NCI-H2196 treated with DMSO at 0.1 percent for 48 hours (cell line): ENCODE measurements around the gene ACER2.
"Not testable (repeated sequence)": the region's sequence is repeated elsewhere in the genome, so short reads cannot be mapped to it uniquely, and the experiment has no call there.

Experiments used
- DNase-seq: peaks from one replicate; lab custom pipeline; 2025; ENCODE audit not compliant: unreplicated experiment; lab: John Stamatoyannopoulos, UW

The ACER2 gene

DNA sequence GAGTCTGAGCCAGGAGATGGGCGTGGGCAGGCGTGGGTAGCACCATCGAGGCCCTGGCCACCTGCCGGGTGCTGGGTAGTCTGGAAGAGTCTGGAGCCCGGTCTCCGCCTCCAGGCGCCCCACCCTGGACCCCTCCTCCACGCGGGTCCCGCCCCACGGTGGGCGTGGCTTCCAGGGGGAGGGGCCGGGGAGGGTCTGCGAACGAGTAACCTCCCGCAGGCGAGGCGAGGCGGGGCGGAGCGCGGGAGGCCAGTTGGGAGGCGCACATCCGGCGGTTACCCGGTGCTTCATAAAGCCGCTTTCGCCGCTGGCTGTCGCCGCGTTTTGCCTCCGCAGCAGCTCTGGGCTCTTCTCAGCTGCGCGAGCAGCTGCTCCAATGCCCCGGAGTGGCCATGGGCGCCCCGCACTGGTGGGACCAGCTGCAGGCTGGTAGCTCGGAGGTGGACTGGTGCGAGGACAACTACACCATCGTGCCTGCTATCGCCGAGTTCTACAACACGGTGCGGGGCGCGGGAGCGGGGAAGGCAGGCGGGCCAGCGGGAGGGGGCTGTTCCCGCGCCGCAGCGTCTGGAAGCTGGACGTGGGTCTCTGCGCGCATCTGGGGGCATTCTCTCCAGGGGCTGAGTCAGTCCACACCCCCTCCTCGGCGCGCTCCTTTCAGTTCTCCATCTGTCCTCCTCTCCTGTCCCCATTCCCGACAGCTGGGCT, at the start of gene ACER2:
ACER2 (plus strand) TSS at position 317 of the 708 bp plus-strand sequence; CDS start at position 393, 76 bp downstream.
- peak; percentile 78 for DNase-seq

DNA sequence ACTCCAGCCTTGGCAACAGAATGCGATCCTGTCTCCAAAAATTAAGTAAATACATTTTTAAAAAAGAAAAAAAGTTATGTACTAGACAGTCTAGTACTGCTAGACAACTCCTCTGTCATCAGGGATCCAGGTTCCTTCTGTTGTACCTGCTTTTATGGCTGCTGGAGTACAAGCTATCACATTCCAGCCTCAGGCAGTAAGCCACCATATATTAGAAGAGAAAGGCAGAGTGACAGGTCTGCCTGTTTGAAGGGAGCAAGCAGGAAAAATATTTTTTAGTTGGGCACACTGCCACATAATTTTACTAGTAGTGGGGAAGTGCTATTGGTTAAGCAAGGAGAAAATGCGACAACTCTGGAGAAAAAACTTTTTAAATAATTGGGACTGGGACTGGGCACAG, 39.7 kb upstream of the ACER2 start:
- no peak for DNase-seq

DNA sequence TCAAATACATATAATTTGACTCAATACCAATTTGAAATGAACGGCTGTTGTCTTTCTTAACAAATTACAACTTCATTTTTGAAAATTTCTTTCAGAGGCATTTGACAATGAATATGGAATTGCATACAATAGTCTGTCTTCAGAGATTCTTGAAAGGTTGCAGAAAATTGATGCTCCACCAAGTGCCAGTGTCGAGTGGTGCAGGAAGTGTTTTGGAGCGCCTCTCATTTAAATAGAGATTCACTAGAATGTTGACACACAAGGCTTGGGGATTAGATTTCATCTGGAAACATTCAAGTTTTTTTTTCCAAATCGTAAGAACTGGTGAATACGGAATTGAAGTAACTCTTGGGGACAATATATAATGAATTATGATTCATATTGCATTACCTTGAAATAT, 36.9 kb upstream of the ACER2 start:
- no peak for DNase-seq

DNA sequence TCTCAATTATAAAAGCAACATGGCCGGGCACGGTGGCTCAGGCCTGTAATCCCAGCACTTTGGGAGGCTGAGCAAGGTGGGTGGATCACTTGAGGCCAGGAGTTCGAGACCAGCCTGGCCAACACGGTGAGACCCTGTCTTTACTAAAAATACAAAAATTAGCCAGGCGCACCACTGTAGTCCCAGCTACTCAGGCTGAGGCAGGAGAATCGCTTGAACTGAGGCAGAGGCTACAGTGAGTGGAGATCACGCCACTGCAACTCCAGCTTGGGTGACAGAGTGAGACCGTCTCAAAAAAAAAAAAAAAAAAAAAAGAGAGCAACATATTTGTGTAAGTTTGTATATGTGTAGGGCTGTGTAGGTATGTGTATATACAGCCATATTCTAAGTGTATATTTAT, 36.2 kb upstream of the ACER2 start:
- DNase-seq = no peak

DNA sequence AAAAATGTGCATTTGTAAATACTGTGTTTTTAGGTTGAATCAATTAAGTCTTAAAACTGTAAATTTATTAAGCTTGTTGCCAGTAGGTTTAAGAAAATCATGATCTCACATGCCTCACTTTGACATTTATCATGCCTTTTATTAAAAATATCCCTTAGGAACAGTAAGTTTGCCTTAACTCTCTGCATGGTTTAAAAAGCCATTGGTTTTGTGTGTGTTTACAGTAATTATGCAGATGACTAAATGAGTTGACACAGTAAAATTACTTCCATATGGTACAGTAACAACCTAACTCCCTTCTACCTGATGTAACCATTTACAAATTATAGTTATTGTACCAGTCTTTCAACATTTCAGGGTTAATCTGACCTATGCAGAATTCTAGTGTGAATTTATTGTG, 35.3 kb upstream of the ACER2 start:
- DNase-seq = no peak

DNA sequence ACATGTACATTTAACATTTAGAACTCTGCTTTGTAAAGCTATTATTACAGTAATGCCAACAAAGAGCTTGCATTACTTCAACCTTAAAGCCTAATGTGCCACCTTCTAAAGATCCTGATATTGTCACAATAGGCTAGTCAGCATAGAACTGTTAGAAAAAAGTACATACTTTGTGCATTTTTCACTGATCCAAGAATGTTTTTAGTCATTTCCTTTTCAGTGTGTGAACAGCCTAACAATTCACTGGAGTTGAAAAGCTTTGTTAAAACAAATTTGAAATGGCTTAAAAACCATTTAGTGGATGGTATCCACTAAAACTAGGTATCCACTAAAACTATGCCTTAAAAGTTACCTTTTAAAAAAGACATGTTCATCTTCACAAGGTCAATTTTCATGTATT, 33.3 kb upstream of the ACER2 start:
- DNase-seq = no peak

DNA sequence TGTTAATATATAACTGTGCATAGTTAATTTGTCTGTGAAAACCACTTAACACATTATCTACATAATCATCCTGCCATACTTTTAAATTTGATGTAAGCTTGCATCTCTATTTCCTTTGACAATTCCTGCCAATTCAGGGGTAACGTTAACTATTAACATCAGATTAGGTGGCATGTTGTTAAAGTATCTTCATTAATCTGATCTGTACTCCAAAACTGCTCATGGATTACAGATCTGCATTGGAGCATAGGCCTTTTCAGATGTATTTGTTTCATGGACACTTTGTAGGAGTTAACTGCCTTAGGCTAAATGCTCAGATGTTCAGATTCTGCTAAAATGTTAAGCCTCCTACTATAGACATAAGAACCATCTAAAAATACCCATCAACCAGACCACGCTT, 31.9 kb upstream of the ACER2 start:
- DNase-seq = no peak

DNA sequence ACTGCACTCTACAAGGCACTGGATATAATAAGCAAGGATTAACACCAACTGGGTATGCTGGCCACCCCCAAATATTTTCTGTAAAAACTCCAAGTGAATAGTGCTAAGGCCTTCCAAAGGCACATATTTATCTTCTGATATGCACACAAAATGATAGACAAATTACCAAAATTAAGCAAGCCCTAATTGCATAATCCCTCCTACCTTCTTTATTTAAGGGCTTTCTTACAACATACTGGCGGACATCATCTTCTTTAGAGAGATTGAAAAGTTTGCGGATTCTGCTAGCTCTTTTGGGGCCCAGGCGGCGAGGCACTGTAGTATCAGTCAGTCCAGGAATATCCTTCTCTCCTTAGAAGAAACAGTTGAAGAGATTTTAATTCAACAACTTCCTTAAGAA, 30.6 kb upstream of the ACER2 start:
- DNase-seq = no peak

DNA sequence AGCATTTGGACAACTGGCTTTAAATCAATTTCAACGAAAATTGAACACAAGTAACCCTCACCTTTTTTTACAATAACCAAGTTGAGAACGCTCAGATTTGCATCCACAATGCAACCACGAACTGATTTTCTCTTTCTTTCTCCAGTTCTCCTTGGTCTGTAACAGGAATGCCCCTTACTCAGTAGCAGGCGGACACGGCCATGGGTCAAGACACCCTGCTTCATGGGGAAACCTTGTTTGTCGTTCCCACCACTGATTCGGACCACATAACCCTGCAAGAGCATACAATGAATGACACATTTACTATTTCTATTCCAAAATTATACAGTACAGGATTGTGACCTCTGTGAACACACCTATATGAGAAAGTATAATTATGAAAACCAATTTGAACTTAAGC, 30.2 kb upstream of the ACER2 start:
- DNase-seq = no peak

DNA sequence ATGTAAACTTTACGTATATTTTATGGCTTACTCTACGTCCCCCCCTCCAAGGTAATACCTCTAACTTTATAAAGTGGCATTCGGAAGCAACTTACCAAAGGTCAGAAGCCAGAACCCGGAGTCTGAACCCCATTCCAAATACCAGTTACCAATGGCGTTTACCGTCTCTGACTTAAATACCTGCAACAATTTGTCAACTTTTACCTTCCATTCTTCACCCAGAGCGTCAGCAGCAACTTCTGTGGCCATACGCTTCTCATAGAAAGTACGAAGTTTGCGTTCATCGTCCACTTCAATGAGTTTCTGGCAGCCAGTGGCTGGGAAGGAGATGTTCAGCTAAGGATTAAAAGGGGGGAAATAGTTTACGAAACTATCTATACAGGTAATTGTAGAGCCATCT, 29.5 kb upstream of the ACER2 start:
- no peak for DNase-seq

DNA sequence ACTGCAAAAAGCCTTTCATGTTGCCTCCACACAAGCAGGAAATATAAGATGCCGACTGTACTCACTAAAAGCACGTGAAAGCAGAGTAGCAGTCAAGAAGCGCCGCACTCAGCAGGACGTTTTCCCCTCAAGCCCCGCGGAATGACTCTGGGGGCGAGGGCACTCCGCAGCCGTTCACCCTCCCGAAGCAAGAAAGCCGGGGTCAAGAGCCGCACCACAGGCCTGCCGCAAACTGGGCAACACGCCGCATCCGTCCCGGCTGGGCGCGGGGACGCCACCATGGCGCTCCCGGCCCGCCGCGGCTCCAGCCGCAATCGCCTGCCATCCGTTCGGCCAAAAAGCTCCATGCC, 29.1 kb upstream of the ACER2 start:
- no peak for DNase-seq

DNA sequence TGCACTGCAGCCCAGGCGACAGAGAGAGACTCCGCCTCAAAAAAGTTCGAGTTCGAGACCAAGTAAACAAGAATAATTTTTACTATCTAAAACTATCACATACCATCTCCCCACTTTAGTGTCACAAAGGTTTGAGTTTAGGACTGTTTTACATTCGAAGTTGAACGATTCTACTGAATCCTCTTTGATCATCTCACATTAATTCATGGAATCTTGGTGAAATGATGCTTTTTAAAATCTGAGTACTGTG, 28.1 kb upstream of the ACER2 start:
- no peak for DNase-seq

DNA sequence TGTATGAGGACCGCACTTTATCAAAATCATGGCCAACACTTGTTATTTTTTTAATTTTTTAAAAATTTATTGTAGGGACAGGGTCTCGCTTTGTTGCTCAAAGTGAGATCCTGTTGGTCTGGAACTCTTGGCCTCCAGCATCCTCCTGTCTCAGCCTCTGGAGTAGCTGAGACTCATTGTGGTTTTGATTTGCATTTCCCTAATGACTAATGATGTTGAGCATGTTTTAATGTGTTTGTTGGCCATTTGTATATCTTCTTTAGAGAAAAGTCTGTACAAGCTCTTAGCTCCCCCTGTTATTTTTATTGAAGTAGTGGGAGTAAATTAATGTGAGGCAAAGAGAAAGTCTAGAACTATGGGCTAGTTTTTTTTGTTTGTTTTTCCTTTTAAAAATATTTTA, 27.2 kb upstream of the ACER2 start:
- DNase-seq = no peak

DNA sequence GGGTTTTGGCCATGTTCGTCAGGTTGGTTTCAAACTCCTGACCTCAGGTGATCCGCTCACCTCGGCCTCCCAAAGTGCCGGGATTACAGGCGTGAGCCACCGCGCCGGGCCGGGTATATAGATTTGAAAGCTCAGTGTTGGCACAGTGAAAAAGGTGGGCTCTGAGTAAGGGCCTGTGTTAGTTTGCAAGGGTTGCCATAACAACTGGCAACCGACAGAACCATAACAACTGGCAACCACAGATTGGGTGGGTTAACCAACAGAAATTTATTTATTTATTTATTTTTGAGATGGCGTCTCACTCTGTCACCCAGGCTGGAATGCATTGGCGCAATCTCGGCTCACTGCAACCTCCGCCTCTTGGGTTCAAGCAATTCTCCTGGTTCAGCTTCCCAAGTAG, 23.6 kb upstream of the ACER2 start:
- not testable (repeated sequence) for DNase-seq

DNA sequence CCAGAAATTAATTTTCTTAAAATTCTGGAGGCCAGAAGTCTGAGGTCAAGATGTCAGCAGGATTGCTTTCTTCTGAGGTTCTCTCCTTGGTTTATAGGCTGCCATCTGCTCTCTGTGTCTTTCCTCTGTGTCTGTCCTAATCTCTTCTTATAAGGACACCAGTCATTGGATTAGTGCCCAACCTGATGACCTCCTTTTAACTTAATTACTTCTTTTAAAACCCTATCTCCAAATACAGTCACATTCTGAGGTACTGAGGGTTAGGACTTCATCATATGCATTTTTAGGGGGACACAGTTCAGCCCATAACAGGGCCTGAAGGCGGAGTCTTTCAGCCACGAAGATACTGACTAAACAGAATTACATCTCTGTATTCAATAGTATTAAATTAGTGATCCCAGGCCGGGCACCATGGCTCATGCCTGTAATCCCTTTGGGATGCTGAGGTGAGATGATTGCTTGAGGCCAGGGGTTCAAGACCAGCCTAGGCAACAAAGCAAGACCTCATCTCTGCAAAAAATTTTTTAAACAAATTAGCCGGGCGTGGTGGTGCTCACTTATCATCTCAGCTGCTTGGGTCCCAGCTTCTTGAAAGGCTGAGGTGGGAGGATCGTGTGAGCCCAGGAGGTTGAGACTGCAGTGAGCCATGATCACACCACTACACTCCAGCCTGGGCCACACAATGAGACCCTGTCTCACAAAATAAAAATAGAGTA, 22.9 kb upstream of the ACER2 start:
- DNase-seq = no peak

DNA sequence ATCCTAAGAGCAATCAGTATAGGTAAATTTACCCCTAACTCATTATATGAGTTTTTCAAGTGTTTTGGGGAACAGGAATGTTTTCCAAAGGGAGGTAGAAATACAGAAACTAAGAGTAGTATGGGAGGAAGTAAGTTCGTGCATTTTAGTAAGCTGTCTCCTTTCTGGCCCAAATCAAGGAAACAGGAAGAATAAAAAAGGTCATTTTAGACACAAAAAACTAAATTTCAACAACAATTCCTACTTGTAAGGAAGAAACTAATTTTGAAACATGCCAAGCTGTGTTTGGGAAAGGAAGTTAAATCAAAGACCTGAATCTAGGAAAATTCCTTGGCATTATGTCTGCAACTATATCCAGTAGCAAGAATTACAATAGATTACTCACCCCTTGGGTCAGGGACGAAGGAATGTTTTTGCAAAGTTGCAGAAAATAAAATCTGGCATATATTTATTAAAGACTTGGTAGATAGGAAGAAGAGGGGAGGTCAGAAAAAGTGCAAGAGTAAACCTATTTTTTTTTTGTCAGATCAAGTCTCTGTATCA, 22.2 kb upstream of the ACER2 start:
- DNase-seq = no peak

DNA sequence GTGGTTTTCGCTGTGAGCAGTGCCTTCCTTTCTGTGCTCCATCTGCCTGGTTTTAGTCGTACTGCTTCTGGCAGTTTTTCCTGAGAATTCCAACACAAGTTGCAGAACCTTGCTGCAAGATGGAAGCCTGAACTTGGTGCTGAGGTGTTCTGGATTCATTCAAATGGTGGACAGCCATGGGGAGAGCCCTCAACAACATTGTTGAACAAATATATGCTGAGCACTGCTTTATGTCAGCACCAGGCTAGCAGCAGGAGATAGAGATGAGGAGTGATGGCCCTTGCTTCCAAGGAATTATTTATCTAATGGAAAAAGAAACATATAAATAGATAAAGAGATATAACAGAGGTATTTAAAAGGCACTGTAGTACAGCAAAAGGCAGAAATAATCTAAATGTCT, 21.5 kb upstream of the ACER2 start:
- DNase-seq = no peak

DNA sequence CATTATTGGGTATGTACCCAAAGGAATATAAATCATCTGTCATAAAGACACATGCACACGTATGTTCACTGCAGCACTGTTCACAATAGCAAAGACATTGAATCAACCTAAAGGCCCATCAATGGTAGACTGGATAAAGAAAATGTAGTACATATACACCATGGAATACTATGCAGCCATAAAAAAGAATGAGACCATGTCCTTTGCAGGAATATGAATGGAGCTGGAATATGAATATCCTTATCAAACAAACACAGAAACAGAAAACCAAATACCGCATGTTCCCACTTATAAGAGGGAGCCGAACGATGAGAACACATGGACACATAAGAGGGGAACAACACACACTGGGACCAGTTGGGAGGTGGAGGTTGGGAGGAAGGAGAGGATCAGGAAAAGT, 19.3 kb upstream of the ACER2 start:
- not testable (repeated sequence) for DNase-seq

DNA sequence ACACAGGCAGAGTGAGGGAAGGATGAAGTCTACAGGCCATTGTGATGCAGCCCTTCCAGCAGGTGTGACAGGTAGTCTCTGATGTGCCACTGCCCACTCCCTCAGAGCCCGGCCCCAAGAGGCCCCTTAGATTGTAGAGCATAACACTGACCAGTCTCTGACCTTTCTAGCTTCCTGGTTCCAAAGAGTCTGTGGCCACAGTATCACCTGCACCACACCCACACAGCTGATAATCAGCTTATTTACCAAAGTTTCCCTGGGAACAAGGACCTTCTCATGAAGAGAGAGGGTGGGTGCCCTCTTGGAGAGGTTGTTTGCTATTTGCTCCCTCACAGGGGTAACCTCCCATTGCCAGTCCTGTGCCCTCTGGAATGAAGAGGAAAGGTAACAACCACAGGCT, 11.0 kb upstream of the ACER2 start:
- no peak for DNase-seq

DNA sequence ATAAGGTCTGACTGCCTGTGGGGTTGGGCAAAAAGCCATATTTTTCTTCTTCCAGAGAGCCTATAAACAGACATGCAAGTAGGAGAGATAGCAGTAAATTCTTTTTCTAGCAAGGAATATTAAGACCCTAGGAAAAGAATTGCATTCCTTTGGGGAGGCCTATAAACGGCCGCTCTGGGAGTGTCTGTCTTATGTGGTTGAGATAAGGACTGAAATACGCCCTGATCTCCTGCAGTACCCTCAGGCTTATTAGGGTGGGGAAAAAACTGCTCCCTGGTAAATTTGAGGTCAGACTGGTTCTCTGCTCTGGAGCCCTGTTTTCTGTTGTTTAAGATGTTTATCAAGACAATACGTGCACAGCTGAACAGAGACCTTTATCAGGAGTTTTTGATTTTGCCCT, 5.6 kb upstream of the ACER2 start:
- not testable (repeated sequence) for DNase-seq

DNA sequence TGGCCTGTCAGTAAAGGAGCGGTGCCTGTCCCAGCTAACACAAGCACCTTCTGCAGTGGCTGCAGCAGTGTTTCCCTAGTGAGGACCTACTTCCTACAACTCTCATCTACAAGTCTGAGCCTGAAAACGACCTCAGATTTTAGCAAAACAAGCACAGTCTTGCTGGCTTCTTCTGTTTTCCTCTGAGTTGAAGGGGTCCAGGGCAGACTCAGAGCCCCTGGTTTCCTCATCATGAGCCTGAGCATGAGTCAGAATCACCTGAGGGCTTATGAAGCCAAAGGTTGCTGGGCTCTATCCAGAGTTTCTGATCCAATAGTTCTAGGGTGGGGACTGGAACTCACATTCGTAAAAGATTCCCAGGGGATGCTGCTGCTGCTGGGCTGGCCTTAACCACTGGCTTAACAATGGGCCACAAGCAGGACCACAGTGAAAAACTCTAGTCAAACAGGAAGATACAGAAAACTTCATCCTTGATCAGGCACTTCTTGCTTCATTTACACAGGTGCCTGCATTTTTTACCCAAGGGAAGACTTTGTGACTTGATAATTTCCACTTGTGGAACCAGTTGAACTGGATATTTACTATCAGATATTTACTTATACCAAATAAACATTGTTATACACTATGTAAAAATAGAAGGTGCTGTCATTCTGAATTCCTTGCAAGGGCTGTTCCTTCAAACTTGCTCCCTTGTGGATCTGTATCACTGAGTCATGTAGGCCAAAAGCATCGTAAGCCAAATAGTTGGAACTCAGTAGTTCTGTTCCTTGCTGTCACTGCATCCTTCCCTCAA, 4.3 kb upstream of the ACER2 start:
- no peak for DNase-seq

DNA sequence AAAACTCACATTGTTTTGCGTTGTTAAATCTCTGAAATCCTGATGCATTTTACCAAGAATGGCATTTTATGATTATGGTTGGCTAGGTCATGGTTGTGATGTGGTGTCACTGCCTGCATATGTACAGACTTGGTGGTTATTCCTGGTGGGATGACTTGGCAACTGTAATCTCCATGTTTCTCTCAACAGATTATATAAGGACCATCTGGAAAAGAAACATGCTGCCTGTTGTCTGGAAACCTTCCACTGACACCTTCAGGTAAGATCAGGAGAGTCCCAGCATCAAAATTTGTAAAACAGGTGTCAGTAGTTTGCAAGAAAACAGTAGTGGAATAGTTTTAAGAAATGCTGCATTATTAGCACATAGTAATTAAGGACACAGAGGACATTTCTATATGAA, 3.0 kb upstream of the ACER2 start:
- no peak for DNase-seq
